ENCODE measurements around the gene MYO5A. TPM values are rescaled to one million over a fixed set of nuclear protein-coding genes. Genes with fewer than 3 reads are reported as not detected.

MYO5A gene
- total and polyA plus RNA-seq, 2 donors (not counting 3 experiments of a cell fraction or from before 2014, with no cell fraction given): 31.9 to 91.9 TPM

GRCh38 chr15:52331490-52332240, 197.0 kb downstream of the MYO5A start:
- no peak overlapping the region for H3K27ac ChIP-seq (ENCODE audit: insufficient read depth, low read depth, low read length)
- dilution Hi-C loops (cut with MboI; ENCODE audit: extremely low pct_ligation_motif_present, low sequenced_read_pairs) (no loop called here), intact Hi-C loops (cut with micrococcal nuclease) (loop anchor here (1.0 to 5.0 kb wide), 5 partner anchors 75 to 404 kb away; partner anchors contain the start of gene ARPP19)
- DNase-seq (ENCODE audit: low read depth, low spot score) (peak; percentile 68), FAIRE-seq (peak; percentile 40)
- ChIA-PET CTCF (interaction anchor here (0.5 to 2.6 kb wide), 37 partner anchors 8 to 403 kb away, joined by 3 to 52 read pairs (median 4); partner anchors contain the start of genes ARPP19 and ATOSA), POLR2A (no interaction called here)
- H3K9me1 ChIP-seq (replicated peaks; ENCODE audit: control insufficient read depth, extremely low read depth, insufficient read depth, low read length): no peaks in the 10 kb centered on the region
- no peaks in the 10 kb centered on the region for H3K27me3 ChIP-seq (ENCODE audit: control insufficient read depth in 2 of 2, insufficient read depth in 2 of 2, low read length in 2 of 2)
- H3K4me3 ChIP-seq (replicated peaks in 1 of 3; ENCODE audit: insufficient read depth in 1 of 3, low read depth in 1 of 3, low read length in 3 of 3): no peak overlapping the region
- no peaks in the 10 kb centered on the region for H3K79me2 ChIP-seq (ENCODE audit: control insufficient read depth, insufficient read depth, low read length)
- H3K36me3 ChIP-seq (ENCODE audit: control insufficient read depth in 2 of 2, extremely low read depth in 1 of 2, insufficient read depth in 2 of 2, low read length in 2 of 2): peaks cover 13 to 28% of the 10 kb centered on the region in 2 experiments
- no peak overlapping the region for H2AFZ ChIP-seq (ENCODE audit: low read depth, low read length)
- no peak overlapping the region for H3K4me2 ChIP-seq (ENCODE audit: insufficient read depth, low read length)
- H4K20me1 ChIP-seq (replicated peaks; ENCODE audit: control insufficient read depth, extremely low read depth, insufficient read depth, low read length): no peaks in the 10 kb centered on the region
- no peaks in the 10 kb centered on the region for H3K9me3 ChIP-seq (replicated peaks; ENCODE audit: control insufficient read depth, insufficient read depth, low read length)
- TF ChIP-seq GATA2 (IDR thresholded peaks at IDR 0.05; ENCODE audit: insufficient read depth, insufficient read length, low read depth, low read length) (peak; percentile 88), CTCF (IDR thresholded peaks at IDR 0.05; ENCODE audit: extremely low read depth in 1 of 2, insufficient read depth in 1 of 2, low read depth in 1 of 2, low read length in 2 of 2) (peak; percentile 36 to 45), POLR2A (IDR thresholded peaks at IDR 0.05; ENCODE audit: low read depth, low read length) (no peak), FOS (IDR thresholded peaks at IDR 0.05; ENCODE audit: borderline replicate concordance, insufficient read depth, low read length) (peak; percentile 6), POLR2AphosphoS5 (IDR thresholded peaks at IDR 0.05; ENCODE audit: insufficient read depth, low read depth, low read length) (peak; percentile 32)
- H3K9ac ChIP-seq (replicated peaks; ENCODE audit: extremely low read depth, insufficient read depth, low read length): no peak overlapping the region
- peaks cover 6% of the 10 kb centered on the region for H3K4me1 ChIP-seq (ENCODE audit: control insufficient read depth, extremely low read depth, insufficient read depth, low read length)
- no TSS peak for BruUV-seq (replicated peaks)

Measured in endothelial cell of umbilical vein (primary cell).